GM13976 (cell line): ENCODE measurements around the gene TJP1.
"Not testable (repeated sequence)": the region's sequence is repeated elsewhere in the genome, so short reads cannot be mapped to it uniquely, and the experiment has no call there.

ENCODE experiments used
- DNase-seq: peaks from one replicate; pipeline ENCODE4 v3.0.0; 2012; ENCODE audit warnings: low spot score
- in situ Hi-C: fragments of 300-500 bp; cut with MboI; formaldehyde crosslinking; loops from one replicate; pipeline ENCODE4 v1.12.0; 2022; ENCODE audit warnings: low sequenced_read_pairs, mixed read lengths, inconsistent platforms; ENCODE audit not compliant: unreplicated experiment
- TF ChIP-seq, protein P1 (sequence below): IDR thresholded peaks from 2 replicates; pipeline ENCODE4 v1.5.1; 2012; ENCODE audit warnings: borderline replicate concordance, mild to moderate bottlenecking; ENCODE audit not compliant: insufficient read depth; ENCODE audit errors: extremely low read depth, missing control alignments, control extremely low read depth

Gene TJP1

DNA sequence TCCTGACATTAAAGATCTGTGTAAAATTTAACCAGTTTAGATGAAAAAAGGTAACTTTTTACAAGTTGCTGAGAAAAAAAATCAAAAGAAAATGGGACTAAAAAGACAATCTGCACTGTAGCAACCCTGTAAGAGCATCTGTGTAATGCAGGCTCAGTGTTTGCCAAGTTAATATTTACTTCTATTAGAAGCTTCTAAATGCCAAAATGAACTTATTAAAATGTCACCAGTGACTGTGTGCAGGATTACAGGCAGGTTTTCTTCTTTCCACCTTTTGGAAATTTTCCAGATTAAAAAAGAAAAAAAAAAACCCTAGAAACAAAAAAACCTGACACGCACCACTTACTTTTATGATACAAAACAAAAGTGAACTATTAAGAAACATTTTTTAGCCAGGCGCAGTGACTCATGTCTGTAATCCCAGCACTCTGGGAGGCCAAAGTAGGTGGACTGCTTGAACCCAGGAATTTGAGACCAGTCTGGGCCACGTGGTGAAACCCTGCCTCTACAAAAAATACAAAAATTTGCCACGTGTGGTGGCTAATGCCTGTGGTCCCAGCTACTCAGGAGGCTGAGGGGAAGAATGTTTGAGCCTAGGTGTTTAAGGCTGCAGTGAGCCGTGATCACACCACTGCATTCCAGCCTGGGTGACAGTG is 87.2 kb downstream of the TJP1 start:
- TF ChIP-seq, protein P1, sequence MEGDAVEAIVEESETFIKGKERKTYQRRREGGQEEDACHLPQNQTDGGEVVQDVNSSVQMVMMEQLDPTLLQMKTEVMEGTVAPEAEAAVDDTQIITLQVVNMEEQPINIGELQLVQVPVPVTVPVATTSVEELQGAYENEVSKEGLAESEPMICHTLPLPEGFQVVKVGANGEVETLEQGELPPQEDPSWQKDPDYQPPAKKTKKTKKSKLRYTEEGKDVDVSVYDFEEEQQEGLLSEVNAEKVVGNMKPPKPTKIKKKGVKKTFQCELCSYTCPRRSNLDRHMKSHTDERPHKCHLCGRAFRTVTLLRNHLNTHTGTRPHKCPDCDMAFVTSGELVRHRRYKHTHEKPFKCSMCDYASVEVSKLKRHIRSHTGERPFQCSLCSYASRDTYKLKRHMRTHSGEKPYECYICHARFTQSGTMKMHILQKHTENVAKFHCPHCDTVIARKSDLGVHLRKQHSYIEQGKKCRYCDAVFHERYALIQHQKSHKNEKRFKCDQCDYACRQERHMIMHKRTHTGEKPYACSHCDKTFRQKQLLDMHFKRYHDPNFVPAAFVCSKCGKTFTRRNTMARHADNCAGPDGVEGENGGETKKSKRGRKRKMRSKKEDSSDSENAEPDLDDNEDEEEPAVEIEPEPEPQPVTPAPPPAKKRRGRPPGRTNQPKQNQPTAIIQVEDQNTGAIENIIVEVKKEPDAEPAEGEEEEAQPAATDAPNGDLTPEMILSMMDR = no peak
- in situ Hi-C loops = no loop called here
- no peak for DNase-seq

DNA sequence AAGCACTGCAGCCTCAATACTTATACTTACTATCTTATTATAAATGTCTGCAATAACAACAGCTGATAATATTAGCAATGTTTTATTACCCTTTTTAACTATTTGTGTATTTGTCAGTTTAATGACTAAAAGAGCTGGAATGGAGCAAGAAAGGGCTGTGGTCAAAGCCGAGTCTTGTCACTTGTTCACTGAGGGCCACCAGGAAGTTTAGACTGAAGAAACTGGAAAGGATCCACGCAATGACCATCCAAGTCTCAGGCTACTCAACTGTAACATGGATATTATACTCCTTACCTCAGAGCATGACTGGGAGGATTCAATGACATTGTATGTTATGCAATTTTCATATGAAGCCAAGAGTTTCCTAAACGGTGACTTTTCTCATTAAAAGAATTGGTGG is 90.4 kb downstream of the TJP1 start:
- in situ Hi-C loops = no loop called here
- no peak for DNase-seq
- TF ChIP-seq, protein P1 = no peak

DNA sequence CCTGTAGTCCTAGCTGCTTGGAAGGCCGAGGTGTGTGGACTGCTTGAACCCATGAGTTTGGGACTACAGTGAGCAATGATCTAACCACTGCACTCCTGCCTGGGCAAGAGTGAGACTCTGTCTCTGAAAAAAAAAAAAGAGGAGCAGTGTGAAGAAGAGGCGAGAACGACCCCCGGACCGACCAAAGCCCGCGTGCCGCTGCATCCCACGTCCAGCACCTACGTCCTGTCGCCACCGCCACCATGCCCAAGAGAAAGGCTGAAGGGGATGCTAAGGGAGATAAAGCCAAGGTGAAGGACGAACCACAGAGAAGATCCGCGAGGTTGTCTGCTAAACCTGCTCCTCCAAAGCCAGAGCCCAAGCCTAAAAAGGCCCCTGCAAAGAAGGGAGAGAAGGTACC is 91.8 kb downstream of the TJP1 start:
- in situ Hi-C loops, DNase-seq: not testable (repeated sequence)

DNA sequence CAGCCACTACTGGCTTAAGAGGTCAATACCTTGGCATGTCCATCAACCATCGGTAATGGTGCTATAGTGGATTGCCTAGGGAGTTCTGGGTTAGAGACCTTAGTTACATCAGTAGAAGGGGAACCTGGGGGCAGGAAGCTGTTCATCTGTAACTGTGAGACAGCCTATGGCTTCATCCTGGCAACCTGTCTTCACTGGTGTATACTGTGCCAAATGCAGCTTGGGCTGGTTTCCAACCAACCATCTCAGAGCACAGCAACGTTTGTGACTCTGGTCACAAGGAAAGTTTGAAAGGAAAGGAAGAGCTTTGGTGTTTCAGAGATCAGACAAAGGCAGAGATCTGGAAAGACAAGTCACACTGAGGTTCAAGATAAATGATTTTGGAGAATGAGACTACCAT is 93.8 kb downstream of the TJP1 start:
- TF ChIP-seq, protein P1 = no peak

DNA sequence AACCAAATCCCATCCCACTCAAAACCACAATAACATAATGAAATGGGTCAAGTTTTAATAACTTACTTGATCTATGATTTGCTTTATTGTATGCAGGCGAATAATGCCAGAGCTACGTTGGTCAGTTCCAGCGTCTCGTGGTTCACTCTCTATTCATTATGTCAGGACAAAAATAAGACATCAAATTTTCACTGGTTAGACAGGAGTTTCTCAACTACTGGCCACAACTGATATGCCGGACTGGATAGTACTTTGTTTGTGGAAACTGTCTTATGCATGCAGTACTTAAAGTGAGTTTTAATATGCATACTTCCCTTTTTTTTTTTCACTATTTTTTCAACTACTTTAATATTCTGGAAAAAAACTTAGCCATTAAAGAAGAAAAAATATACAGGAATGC is 94.4 kb downstream of the TJP1 start:
- in situ Hi-C loops = no loop called here
- TF ChIP-seq, protein P1 = no peak
- no peak for DNase-seq

More for the DNA sequence above, 93.8 kb downstream of the TJP1 start:
- no peak for DNase-seq
- in situ Hi-C loops = no loop called here

DNA sequence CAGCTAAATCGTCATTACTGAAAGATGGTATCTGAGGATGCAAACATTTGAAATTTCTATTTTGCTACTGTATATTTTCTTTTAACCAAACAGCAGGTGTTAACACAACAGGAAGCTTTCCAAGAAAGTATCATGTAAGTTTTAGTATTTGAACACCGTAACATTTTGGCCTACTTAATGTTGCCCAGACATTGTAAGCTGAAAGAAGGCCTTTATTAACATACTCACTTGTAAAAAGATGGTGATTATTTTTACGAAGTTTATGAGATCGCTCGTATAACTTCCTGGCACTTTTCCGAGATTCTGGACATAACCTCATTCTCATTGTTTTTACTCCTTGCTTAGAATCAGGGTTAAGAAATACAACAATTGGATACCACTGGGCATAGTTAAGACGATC is 95.7 kb downstream of the TJP1 start:
- DNase-seq = no peak
- in situ Hi-C loops = no loop called here
- TF ChIP-seq, protein P1 = no peak

DNA sequence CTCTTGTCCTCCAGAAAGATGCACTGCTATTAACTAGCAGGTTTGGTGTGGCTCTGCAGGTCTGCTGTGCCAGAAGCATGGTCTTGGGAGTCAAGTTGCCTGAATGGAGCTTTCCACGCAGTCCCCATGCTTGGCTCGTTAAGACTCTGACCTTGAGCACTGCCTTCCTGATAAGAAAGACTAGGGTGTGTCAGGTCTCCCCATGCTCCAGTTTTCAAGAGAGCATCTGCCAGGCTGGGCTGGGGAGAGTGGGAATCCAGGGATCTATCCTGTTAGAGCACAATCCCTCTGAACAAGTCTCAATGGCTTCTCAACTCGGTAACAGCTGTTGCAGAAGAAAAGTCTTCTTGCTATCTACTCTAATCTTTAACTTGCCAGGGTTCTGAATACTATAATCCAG is 98.2 kb downstream of the TJP1 start:
- TF ChIP-seq, protein P1 = no peak
- in situ Hi-C loops = no loop called here
- DNase-seq = no peak
